Right lobe of liver (tissue), 6 donors: Measurements from ENCODE around the gene PBX4. TPM values are rescaled to one million over a fixed set of nuclear protein-coding genes. Genes with fewer than 3 reads are reported as not detected.

Experiments used
- ATAC-seq, 4 donors: fragments of 200-7000 bp; cut with Tn5 transposase; one replicate each; pipeline ENCODE4 v1.9.1; 2020; ENCODE audit warnings: mild to moderate bottlenecking in 4 of 4, moderate library complexity in 4 of 4
- DNase-seq, 3 donors: peaks; one replicate each; pipeline ENCODE4 v3.0.0-alpha.2; 2020
- H3K27ac ChIP-seq, 3 donors: fragments of 200-600 bp; one replicate each; pipeline ENCODE4 v1.8.0; 2022
- H3K27me3 ChIP-seq, 2 donors: fragments of 200-600 bp; one replicate each; pipeline ENCODE4 v1.8.0; 2022
- H3K36me3 ChIP-seq, 4 donors: fragments of 200-600 bp; sonication (generic) in 1 of 4; one replicate each; pipeline versions ENCODE4 v1.5.1 to v1.8.0; 2017 to 2022; ENCODE audit warnings: control low read depth in 1 of 4
- H3K4me1 ChIP-seq, 4 donors: fragments of 200-600 bp; sonication (generic) in 1 of 4; one replicate each; pipeline versions ENCODE4 v1.5.1 to v1.8.0; 2017 to 2022; ENCODE audit warnings: control low read depth in 1 of 4
- H3K4me3 ChIP-seq, 3 donors: fragments of 200-600 bp; one replicate each; pipeline ENCODE4 v1.8.0; 2022
- H3K9me3 ChIP-seq, 4 donors: fragments of 200-600 bp; sonication (generic) in 1 of 4; one replicate each; pipeline versions ENCODE4 v1.5.1 to v1.8.0; 2017 to 2022; ENCODE audit warnings: control low read depth in 1 of 4
- POLR2A ChIP-seq: fragments of 450-650 bp; IDR thresholded peaks from one replicate; pipeline ENCODE4 v1.6.1; 2017; ENCODE audit warnings: antibody characterized with exemption, mild to moderate bottlenecking
- WGBS: methylation state at CpG from one replicate; pipeline ENCODE4 v1.1.6; 2018; ENCODE audit warnings: low coverage, low lambda C conversion rate; ENCODE audit not compliant: insufficient coverage; ENCODE audit errors: missing lambda C conversion rate; 5-methylcytosine and 5-hydroxymethylcytosine counted together
- intact Hi-C, 2 donors: fragments of 100-400 bp; cut with DNase I; formaldehyde crosslinking; loops; one replicate each; pipeline versions ENCODE4 v1.11.2 to v1.14.1; 2022
- total RNA-seq, 6 experiments: library from RNA; depleted of rRNA in 2 of 6; stranded (reverse); fragments of >200 nt in 2 of 6; fragmentation: NEBNext Ultra II Directional in 3 of 6; extraction: Animal tissue kit (Norgen Biotek cat#: 25700) in 3 of 6; gene quantifications; one replicate each; pipeline versions ENCODE4 v1.1.0 to v1.2.4, GENCODE V29; 2016 to 2023
- TF ChIP-seq, protein P1 (sequence below), 4 donors: fragments of 200-600 bp in 3 of 4; fragments of 450-650 bp in 1 of 4; IDR thresholded peaks; one replicate each; pipeline versions ENCODE4 v1.5.1 to v1.8.0; 2016 to 2022; ENCODE audit warnings: antibody characterized with exemption in 4 of 4, mild to moderate bottlenecking in 2 of 4
- donor health status: DM: no; HTN: yes; CAD: no.
- donor health status: DM: no; HTN: no; CAD: no.
- donor health status: DM: no; HTN: no; CAD: no.
- donor health status: DM: no; HTN: yes; CAD: no.
- donor health status: DM: no; HTN: yes; CAD: no.

The PBX4 gene
- total RNA-seq, 6 experiments from 2014 or later = 0.87 TPM; not detected in 5

DNA sequence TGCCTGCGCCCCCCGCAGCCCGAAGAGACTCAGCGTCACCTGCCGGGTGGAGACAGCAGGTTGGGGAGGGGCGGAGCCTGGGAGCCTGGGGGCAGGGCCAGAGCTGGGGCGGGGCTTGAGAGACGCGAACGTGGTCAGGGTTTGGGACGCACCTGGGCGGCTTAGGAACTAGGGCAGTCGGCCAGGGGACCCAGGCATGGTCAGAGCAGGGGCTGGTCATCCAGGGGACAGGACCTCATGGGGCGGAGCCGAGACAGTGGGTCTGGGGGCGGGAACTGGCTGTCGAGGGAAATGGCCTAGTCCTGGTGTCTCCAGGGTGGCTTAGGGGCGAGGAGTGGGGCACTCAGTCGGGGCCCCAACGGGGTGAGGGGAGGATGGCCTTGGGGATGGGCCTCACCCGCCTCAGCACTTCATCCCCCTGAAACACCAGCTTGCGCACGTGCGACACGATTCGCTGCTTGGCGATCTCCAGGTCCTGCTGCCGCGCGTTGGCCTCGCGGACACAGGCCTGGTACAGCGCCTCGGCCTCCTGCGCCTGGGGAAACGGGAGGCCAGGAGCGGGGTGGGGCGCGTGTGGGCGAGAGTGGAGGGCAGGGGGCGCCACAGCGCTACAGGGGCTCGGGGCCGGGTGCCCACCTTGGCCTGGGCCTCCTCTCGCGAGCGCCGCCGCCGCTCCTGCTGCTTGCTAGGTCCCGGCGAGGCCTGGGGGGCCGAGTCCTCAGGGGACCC, 19.2 kb upstream of the PBX4 start:
- no peak overlapping the region for H3K27ac ChIP-seq
- DNase-seq = no peak
- H3K36me3 ChIP-seq = peaks cover 0 to 5% (median 0%) of the 10 kb centered on the region in 4 donors
- H3K9me3 ChIP-seq = no peaks in the 10 kb centered on the region
- ATAC-seq = peak in 2 of 4 donors; percentile 7 to 15
- H3K4me1 ChIP-seq = no peaks in the 10 kb centered on the region
- no peaks in the 10 kb centered on the region for H3K27me3 ChIP-seq
- intact Hi-C loops = no loop called here
- WGBS = 73% methylated on average over 19 of the region's 53 CpGs
- no peak overlapping the region for H3K4me3 ChIP-seq
- TF ChIP-seq, protein P1, sequence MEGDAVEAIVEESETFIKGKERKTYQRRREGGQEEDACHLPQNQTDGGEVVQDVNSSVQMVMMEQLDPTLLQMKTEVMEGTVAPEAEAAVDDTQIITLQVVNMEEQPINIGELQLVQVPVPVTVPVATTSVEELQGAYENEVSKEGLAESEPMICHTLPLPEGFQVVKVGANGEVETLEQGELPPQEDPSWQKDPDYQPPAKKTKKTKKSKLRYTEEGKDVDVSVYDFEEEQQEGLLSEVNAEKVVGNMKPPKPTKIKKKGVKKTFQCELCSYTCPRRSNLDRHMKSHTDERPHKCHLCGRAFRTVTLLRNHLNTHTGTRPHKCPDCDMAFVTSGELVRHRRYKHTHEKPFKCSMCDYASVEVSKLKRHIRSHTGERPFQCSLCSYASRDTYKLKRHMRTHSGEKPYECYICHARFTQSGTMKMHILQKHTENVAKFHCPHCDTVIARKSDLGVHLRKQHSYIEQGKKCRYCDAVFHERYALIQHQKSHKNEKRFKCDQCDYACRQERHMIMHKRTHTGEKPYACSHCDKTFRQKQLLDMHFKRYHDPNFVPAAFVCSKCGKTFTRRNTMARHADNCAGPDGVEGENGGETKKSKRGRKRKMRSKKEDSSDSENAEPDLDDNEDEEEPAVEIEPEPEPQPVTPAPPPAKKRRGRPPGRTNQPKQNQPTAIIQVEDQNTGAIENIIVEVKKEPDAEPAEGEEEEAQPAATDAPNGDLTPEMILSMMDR (IDR thresholded peaks at IDR 0.05) = no peak
- no peak for TF ChIP-seq POLR2A

DNA sequence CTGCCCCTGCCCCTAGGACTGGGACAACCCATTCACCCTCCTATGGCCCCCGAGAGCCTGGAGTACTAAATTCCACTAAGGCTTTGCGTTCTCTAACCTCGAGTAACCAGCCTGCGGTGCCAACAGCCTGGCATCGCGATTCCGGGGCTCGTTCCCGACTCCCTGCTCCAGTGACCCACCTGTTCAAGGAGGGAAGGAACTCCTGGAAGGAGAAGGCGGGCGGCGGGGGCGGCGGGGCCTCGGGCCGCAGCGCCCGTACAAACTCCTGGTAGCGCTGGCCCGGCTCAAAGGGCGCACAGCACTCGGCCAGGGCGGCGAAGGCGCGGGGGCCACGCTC, 18.7 kb upstream of the PBX4 start:
- Histone ChIP-seq H3K27me3 (no peaks in the 10 kb centered on the region), H3K27ac (no peak overlapping the region), H3K4me3 (no peak overlapping the region), H3K4me1 (no peaks in the 10 kb centered on the region), H3K9me3 (no peaks in the 10 kb centered on the region), H3K36me3 (peaks cover 0 to 5% (median 0%) of the 10 kb centered on the region in 4 donors)
- TF ChIP-seq POLR2A = no peak
- TF ChIP-seq, protein P1 (IDR thresholded peaks at IDR 0.05) = no peak
- ATAC-seq (no peak), DNase-seq (no peak)
- intact Hi-C loops = no loop called here
- WGBS = 100% methylated on average over 1 of the region's 27 CpGs

DNA sequence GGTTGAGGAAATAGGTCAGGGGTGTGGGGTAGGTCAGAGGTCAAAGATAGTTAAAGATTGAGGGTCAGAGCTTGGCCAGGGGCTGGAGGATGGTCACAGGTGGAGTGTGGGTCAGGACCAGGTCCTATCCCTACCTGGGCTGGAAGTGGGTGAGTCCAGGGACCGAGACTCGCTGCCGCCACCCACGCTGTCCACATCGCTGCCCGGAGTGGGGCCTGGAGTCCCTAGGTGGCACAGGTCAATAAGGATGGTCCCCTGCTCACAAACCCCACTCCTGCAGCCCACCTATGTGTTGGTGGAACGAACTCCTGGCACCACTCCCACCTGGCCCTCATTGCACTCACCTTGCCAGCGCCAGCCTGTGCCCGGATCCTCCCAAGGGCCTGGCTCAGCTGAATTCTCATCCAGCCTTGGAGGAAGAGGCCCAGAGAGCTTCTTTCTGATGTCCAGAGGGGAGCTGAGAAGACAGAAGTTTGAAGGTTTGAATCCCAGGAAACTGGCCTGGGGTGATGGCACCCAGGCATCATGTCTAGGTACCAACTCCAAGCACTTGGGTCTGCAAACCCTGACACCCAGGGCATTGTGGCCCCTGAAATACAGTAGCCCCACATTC, 18.2 kb upstream of the PBX4 start:
- WGBS = no CpG with 5 or more reads among the region's 9 CpGs
- Histone ChIP-seq H3K4me3 (no peak overlapping the region), H3K27me3 (no peaks in the 10 kb centered on the region), H3K36me3 (peaks cover 0 to 5% (median 0%) of the 10 kb centered on the region in 4 donors), H3K4me1 (no peaks in the 10 kb centered on the region), H3K9me3 (no peaks in the 10 kb centered on the region), H3K27ac (no peak overlapping the region)
- DNase-seq (no peak), ATAC-seq (peak in 1 of 4 donors; percentile 20)
- TF ChIP-seq, protein P1 (IDR thresholded peaks at IDR 0.05) = no peak
- no peak for TF ChIP-seq POLR2A
- intact Hi-C loops = no loop called here

DNA sequence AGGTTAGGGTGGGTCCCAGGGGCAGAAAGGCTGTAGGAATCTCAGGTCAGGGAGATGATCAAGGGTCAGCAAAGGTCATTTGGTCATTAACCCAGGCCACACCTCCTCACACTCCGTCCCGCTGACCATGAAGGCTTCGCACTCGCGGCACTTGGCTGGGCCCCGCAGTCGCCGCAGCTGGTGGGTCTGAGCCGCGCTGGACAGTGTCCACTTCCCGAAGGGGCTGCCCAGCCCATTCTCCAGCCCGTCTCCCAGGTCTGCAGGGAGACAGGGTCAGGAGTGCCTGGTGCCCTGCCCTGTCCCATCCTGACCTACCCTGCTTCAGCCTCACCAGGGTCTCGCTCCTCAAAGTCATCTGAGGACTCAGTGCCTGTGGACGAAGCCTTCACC, 16.8 kb upstream of the PBX4 start:
- Histone ChIP-seq H3K36me3 (peaks cover 0 to 5% (median 0%) of the 10 kb centered on the region in 4 donors), H3K9me3 (no peaks in the 10 kb centered on the region), H3K27me3 (no peaks in the 10 kb centered on the region), H3K4me3 (no peak overlapping the region), H3K4me1 (no peaks in the 10 kb centered on the region), H3K27ac (no peak overlapping the region)
- WGBS = no CpG with 5 or more reads among the region's 14 CpGs
- no peak for DNase-seq
- intact Hi-C loops = no loop called here
- ATAC-seq = no peak
- no peak for TF ChIP-seq POLR2A
- TF ChIP-seq, protein P1 (IDR thresholded peaks at IDR 0.05) = no peak
